ENCODE results near the gene OTUB1. TPM values are rescaled to one million over a fixed set of nuclear protein-coding genes. Genes with fewer than 3 reads are reported as not detected.

The OTUB1 gene
- total and polyA plus RNA-seq, 7 experiments from 2014 or later: 59.4 to 125 (median 75.0) TPM

GRCh38 chr11:64000740-64001483, 14.7 kb downstream of the OTUB1 start:
- DNase-seq (no peak), ATAC-seq (no peak)
- H3K36me3 ChIP-seq (ENCODE audit: control insufficient read depth in 2 of 3, insufficient read depth in 3 of 3, low read length in 3 of 3): peaks cover 5 to 32% (median 8%) of the 10 kb centered on the region in 3 experiments
- POLR2A ChIA-PET: interaction anchor here (0.6 to 0.8 kb wide), 2 partner anchors 15 to 1272 kb away, joined by 3 read pairs; partner anchors contain the start of gene OTUB1
- Mint-ChIP-seq H3K9me3 (no peaks in the 10 kb centered on the region), H3K36me3 (peaks cover 0 to 14% (median 4%) of the 10 kb centered on the region in 5 donors), H3K27ac (peak overlapping the region in 1 of 9 donors; percentile 29), H3K4me1 (peaks cover 0 to 16% (median 9%) of the 10 kb centered on the region in 7 donors), H3K27me3 (peaks cover 0 to 7% (median 2%) of the 10 kb centered on the region in 5 donors), H3K4me3 (peak overlapping the region in 7 of 10 donors; percentile 40 to 76 (median 56))
- H3K4me1 ChIP-seq (ENCODE audit: control insufficient read depth in 2 of 2, insufficient read depth in 2 of 2, low read length in 2 of 2): peaks cover 8 to 15% of the 10 kb centered on the region in 2 donors
- H3K9me3 ChIP-seq (ENCODE audit: control insufficient read depth in 2 of 3, low read length in 3 of 3): no peaks in the 10 kb centered on the region
- H3K27me3 ChIP-seq (ENCODE audit: control insufficient read depth in 2 of 2, insufficient read depth in 2 of 2, low read length in 2 of 2): no peaks in the 10 kb centered on the region
- H3K4me3 ChIP-seq (ENCODE audit: low read length): no peak overlapping the region
- intact Hi-C loops (cut with micrococcal nuclease): loop anchor here (1.0 to 5.0 kb wide), 5 partner anchors 27 to 301 kb away; partner anchors contain the start of genes CATSPERZ (in 1 of the 2) and COX8A (in 1 of the 2)
- CTCF ChIA-PET: interaction anchor here (1.0 to 4.2 kb wide), 12 partner anchors 11 to 303 kb away, joined by 3 to 25 read pairs (median 4); partner anchors contain the start of gene CATSPERZ
- H3K27ac ChIP-seq (ENCODE audit: low read depth, low read length): peak overlapping the region; percentile 16

- ChIA-PET POLR2A (interaction anchor here (0.6 to 0.8 kb wide), 2 partner anchors 16 to 1271 kb away, joined by 3 read pairs; partner anchors contain the start of gene OTUB1), CTCF (interaction anchor here (0.7 to 4.2 kb wide), 7 partner anchors 12 to 302 kb away, joined by 3 to 25 read pairs (median 4); no protein-coding TSS in a partner anchor)
- Histone ChIP-seq H3K4me3 (ENCODE audit: low read length) (no peak overlapping the region), H3K27ac (ENCODE audit: low read depth, low read length) (no peak overlapping the region), H3K4me1 (ENCODE audit: control insufficient read depth in 2 of 2, insufficient read depth in 2 of 2, low read length in 2 of 2) (peaks cover 8 to 15% of the 10 kb centered on the region in 2 donors), H3K36me3 (ENCODE audit: control insufficient read depth in 2 of 3, insufficient read depth in 3 of 3, low read length in 3 of 3) (peaks cover 3 to 23% (median 5%) of the 10 kb centered on the region in 3 experiments), H3K9me3 (ENCODE audit: control insufficient read depth in 2 of 3, low read length in 3 of 3) (no peaks in the 10 kb centered on the region), H3K27me3 (ENCODE audit: control insufficient read depth in 2 of 2, insufficient read depth in 2 of 2, low read length in 2 of 2) (no peaks in the 10 kb centered on the region)
- Mint-ChIP-seq H3K4me3 (peak overlapping the region in 7 of 10 donors; percentile 40 to 73 (median 43)), H3K4me1 (peaks cover 0 to 17% (median 9%) of the 10 kb centered on the region in 7 donors), H3K9me3 (no peaks in the 10 kb centered on the region), H3K27me3 (peaks cover 7 to 15% (median 10%) of the 10 kb centered on the region in 5 donors), H3K36me3 (peaks cover 0 to 13% (median 4%) of the 10 kb centered on the region in 5 donors), H3K27ac (peak overlapping the region in 1 of 9 donors; percentile 29)
- intact Hi-C loops (cut with micrococcal nuclease): loop anchor here in 1 of 2 donors (5.0 kb wide), 1 partner anchor 301 kb away; the partner anchor contains the start of gene CATSPERZ
- DNase-seq (no peak), ATAC-seq (no peak)
These were observed 15.5 kb downstream of the OTUB1 start for GRCh38 chr11:64001484-64002420.

GRCh38 chr11:64003807-64004589, 17.8 kb downstream of the OTUB1 start:
- Mint-ChIP-seq H3K4me1 (peaks cover 11 to 19% (median 14%) of the 10 kb centered on the region in 7 donors), H3K9me3 (no peaks in the 10 kb centered on the region), H3K27ac (peak overlapping the region in 1 of 9 donors; percentile 46), H3K36me3 (no peaks in the 10 kb centered on the region), H3K27me3 (peaks cover 18 to 37% (median 30%) of the 10 kb centered on the region in 5 donors), H3K4me3 (no peak overlapping the region)
- CTCF ChIA-PET: no interaction called here
- POLR2A ChIA-PET: no interaction called here
- intact Hi-C loops (cut with micrococcal nuclease): loop anchor here in 1 of 2 donors (5.0 kb wide), 1 partner anchor 298 kb away; the partner anchor contains the start of gene CATSPERZ
- DNase-seq: no peak
- Histone ChIP-seq H3K4me3 (ENCODE audit: low read length) (no peak overlapping the region), H3K27me3 (ENCODE audit: control insufficient read depth in 2 of 2, insufficient read depth in 2 of 2, low read length in 2 of 2) (no peaks in the 10 kb centered on the region), H3K27ac (ENCODE audit: low read depth, low read length) (no peak overlapping the region), H3K36me3 (ENCODE audit: control insufficient read depth in 2 of 3, insufficient read depth in 3 of 3, low read length in 3 of 3) (peaks cover 0 to under 1% (median 0%) of the 10 kb centered on the region in 3 experiments), H3K9me3 (ENCODE audit: control insufficient read depth in 2 of 3, low read length in 3 of 3) (no peaks in the 10 kb centered on the region), H3K4me1 (ENCODE audit: control insufficient read depth in 2 of 2, insufficient read depth in 2 of 2, low read length in 2 of 2) (peaks cover 8 to 15% of the 10 kb centered on the region in 2 donors)
- ATAC-seq: no peak

GRCh38 chr11:64004590-64004984, 18.3 kb downstream of the OTUB1 start:
- intact Hi-C loops (cut with micrococcal nuclease): loop anchor here in 1 of 2 donors (5.0 kb wide), 1 partner anchor 298 kb away; the partner anchor contains the start of gene CATSPERZ
- Mint-ChIP-seq H3K9me3 (no peaks in the 10 kb centered on the region), H3K27ac (no peak overlapping the region), H3K4me1 (peaks cover 11 to 19% (median 14%) of the 10 kb centered on the region in 7 donors), H3K4me3 (no peak overlapping the region), H3K27me3 (peaks cover 20 to 40% (median 32%) of the 10 kb centered on the region in 5 donors), H3K36me3 (no peaks in the 10 kb centered on the region)
- Histone ChIP-seq H3K27me3 (ENCODE audit: control insufficient read depth in 2 of 2, insufficient read depth in 2 of 2, low read length in 2 of 2) (no peaks in the 10 kb centered on the region), H3K4me1 (ENCODE audit: control insufficient read depth in 2 of 2, insufficient read depth in 2 of 2, low read length in 2 of 2) (peaks cover 8 to 14% of the 10 kb centered on the region in 2 donors), H3K36me3 (ENCODE audit: control insufficient read depth in 2 of 3, insufficient read depth in 3 of 3, low read length in 3 of 3) (no peaks in the 10 kb centered on the region), H3K27ac (ENCODE audit: low read depth, low read length) (no peak overlapping the region), H3K9me3 (ENCODE audit: control insufficient read depth in 2 of 3, low read length in 3 of 3) (no peaks in the 10 kb centered on the region), H3K4me3 (ENCODE audit: low read length) (no peak overlapping the region)
- ChIA-PET CTCF (no interaction called here), POLR2A (no interaction called here)
- no peak for ATAC-seq
- DNase-seq: no peak

GRCh38 chr11:64005691-64006090, 19.5 kb downstream of the OTUB1 start:
- intact Hi-C loops (cut with micrococcal nuclease): no loop called here
- Histone ChIP-seq H3K9me3 (ENCODE audit: control insufficient read depth in 2 of 3, low read length in 3 of 3) (peaks cover 0 to 7% (median 0%) of the 10 kb centered on the region in 3 experiments), H3K27me3 (ENCODE audit: control insufficient read depth in 2 of 2, insufficient read depth in 2 of 2, low read length in 2 of 2) (no peaks in the 10 kb centered on the region), H3K27ac (ENCODE audit: low read depth, low read length) (no peak overlapping the region), H3K36me3 (ENCODE audit: control insufficient read depth in 2 of 3, insufficient read depth in 3 of 3, low read length in 3 of 3) (no peaks in the 10 kb centered on the region), H3K4me1 (ENCODE audit: control insufficient read depth in 2 of 2, insufficient read depth in 2 of 2, low read length in 2 of 2) (peaks cover 0 to 6% of the 10 kb centered on the region in 2 donors), H3K4me3 (ENCODE audit: low read length) (no peak overlapping the region)
- Mint-ChIP-seq H3K4me3 (no peak overlapping the region), H3K27ac (no peak overlapping the region), H3K4me1 (peaks cover 11 to 19% (median 14%) of the 10 kb centered on the region in 7 donors), H3K9me3 (peaks cover 0 to 10% (median 0%) of the 10 kb centered on the region in 11 donors), H3K36me3 (peaks cover 0 to 7% (median 0%) of the 10 kb centered on the region in 5 donors), H3K27me3 (peaks cover 20 to 40% (median 33%) of the 10 kb centered on the region in 5 donors)
- POLR2A ChIA-PET: no interaction called here
- no peak for DNase-seq
- ATAC-seq: no peak
- CTCF ChIA-PET: interaction anchor here (0.6 kb wide), 1 partner anchor 268 kb away, joined by 3 read pairs; no protein-coding TSS in a partner anchor
